ENCODE data around the gene SUMF2. TPM values are rescaled to one million over a fixed set of nuclear protein-coding genes. Genes with fewer than 3 reads are reported as not detected.

Gene SUMF2
- total and polyA plus RNA-seq, 2 of the 13 experiments (the other 11 are each of a cell fraction or from before 2014, with no cell fraction given), result 48.9 to 54.4 TPM

DNA sequence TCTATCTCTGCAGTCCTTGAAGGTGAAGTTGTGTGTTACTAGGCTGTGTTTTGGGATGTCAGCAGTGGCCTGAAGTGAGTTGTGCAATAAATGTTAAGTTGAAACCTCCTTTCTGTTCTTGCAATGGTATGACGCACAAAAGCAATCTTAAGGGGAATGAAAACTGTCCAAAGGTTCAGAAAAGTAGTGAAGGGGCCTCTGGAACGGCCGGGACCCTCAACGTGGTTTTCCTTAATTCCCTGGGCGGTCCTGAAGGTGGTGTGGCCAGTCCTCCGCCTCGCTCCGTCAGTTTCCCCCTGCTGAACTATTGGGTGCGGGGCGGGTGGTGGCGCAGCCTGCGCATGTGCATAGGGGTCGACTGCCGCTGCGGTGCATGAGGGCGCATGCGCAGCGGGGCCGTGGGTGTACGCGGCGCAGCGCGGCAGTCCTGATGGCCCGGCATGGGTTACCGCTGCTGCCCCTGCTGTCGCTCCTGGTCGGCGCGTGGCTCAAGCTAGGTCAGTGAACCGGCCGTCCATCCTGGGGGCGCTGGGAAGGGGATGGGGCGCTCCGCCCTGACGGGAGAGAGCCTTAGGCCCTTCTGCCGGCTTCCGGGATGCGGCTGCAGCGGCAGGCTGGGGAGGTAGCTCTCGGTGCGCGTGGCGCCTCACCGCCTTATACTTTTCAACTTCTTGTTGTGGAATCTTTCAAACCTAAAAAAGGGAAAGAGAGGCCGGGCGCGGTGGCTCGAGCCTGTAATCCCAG is at the start of gene SUMF2 (continued):
- TF ChIP-seq, protein P1, sequence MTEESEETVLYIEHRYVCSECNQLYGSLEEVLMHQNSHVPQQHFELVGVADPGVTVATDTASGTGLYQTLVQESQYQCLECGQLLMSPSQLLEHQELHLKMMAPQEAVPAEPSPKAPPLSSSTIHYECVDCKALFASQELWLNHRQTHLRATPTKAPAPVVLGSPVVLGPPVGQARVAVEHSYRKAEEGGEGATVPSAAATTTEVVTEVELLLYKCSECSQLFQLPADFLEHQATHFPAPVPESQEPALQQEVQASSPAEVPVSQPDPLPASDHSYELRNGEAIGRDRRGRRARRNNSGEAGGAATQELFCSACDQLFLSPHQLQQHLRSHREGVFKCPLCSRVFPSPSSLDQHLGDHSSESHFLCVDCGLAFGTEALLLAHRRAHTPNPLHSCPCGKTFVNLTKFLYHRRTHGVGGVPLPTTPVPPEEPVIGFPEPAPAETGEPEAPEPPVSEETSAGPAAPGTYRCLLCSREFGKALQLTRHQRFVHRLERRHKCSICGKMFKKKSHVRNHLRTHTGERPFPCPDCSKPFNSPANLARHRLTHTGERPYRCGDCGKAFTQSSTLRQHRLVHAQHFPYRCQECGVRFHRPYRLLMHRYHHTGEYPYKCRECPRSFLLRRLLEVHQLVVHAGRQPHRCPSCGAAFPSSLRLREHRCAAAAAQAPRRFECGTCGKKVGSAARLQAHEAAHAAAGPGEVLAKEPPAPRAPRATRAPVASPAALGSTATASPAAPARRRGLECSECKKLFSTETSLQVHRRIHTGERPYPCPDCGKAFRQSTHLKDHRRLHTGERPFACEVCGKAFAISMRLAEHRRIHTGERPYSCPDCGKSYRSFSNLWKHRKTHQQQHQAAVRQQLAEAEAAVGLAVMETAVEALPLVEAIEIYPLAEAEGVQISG (CRISPR knock-in tag; IDR thresholded peaks at IDR 0.05), result peak; percentile 87
- no peak for TF ChIP-seq ZNF230 (CRISPR knock-in tag; IDR thresholded peaks at IDR 0.05)
- peak; percentile 69 for TF ChIP-seq RAD21 (CRISPR knock-in tag; IDR thresholded peaks at IDR 0.05)
- peak; percentile 72; the same call in 1 of the 2 replicates for TF ChIP-seq ZSCAN25 (CRISPR knock-in tag; IDR thresholded peaks at IDR 0.05)
- 0 out of 2 replicates have a peak, but pooled peaks have one; percentile 44 for TF ChIP-seq ZNF292 (CRISPR knock-in tag; IDR thresholded peaks at IDR 0.05; ENCODE audit: borderline replicate concordance, low read depth)
- TF ChIP-seq, protein P2, sequence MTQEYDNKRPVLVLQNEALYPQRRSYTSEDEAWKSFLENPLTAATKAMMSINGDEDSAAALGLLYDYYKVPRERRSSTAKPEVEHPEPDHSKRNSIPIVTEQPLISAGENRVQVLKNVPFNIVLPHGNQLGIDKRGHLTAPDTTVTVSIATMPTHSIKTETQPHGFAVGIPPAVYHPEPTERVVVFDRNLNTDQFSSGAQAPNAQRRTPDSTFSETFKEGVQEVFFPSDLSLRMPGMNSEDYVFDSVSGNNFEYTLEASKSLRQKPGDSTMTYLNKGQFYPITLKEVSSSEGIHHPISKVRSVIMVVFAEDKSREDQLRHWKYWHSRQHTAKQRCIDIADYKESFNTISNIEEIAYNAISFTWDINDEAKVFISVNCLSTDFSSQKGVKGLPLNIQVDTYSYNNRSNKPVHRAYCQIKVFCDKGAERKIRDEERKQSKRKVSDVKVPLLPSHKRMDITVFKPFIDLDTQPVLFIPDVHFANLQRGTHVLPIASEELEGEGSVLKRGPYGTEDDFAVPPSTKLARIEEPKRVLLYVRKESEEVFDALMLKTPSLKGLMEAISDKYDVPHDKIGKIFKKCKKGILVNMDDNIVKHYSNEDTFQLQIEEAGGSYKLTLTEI (CRISPR knock-in tag; conservative IDR thresholded peaks at IDR 0.05), result no peak
- TF ChIP-seq FIP1L1 (IDR thresholded peaks at IDR 0.05; ENCODE audit: borderline replicate concordance, insufficient read depth, low read depth, low read length), result peak; percentile 92; the same call in 1 of the 2 replicates
- no peak; the same call in 1 of the 2 replicates for TF ChIP-seq ZNF549 (CRISPR knock-in tag; IDR thresholded peaks at IDR 0.05)
- TF ChIP-seq NCOA5 (CRISPR knock-in tag; IDR thresholded peaks at IDR 0.05), result no peak
- no peak for TF ChIP-seq RFX5 (IDR thresholded peaks at IDR 0.05; ENCODE audit: low read depth, low read length)
- TF ChIP-seq ZNF703 (CRISPR knock-in tag; IDR thresholded peaks at IDR 0.05; ENCODE audit: borderline replicate concordance), result no peak
- TF ChIP-seq ZNF75D (CRISPR knock-in tag; IDR thresholded peaks at IDR 0.05; ENCODE audit: borderline replicate concordance), result no peak
- TF ChIP-seq PHF8 (CRISPR knock-in tag; IDR thresholded peaks at IDR 0.05), result peak; percentile 89
- no peak for TF ChIP-seq SOX13 (IDR thresholded peaks at IDR 0.05)
- TF ChIP-seq SOX13 (CRISPR knock-in tag; conservative IDR thresholded peaks at IDR 0.05 in 1 of 2, IDR thresholded peaks at IDR 0.05 in 1 of 2), result 0 out of 4 replicates have a peak, but pooled peaks of 1 of the 2 experiments have one; percentile 0
- TF ChIP-seq ZNF335 (CRISPR knock-in tag; IDR thresholded peaks at IDR 0.05), result 0 out of 2 replicates have a peak, but pooled peaks have one; percentile 18
- no peak for TF ChIP-seq PAX8 (CRISPR knock-in tag; IDR thresholded peaks at IDR 0.05; ENCODE audit: borderline replicate concordance)
- TF ChIP-seq, protein P3, sequence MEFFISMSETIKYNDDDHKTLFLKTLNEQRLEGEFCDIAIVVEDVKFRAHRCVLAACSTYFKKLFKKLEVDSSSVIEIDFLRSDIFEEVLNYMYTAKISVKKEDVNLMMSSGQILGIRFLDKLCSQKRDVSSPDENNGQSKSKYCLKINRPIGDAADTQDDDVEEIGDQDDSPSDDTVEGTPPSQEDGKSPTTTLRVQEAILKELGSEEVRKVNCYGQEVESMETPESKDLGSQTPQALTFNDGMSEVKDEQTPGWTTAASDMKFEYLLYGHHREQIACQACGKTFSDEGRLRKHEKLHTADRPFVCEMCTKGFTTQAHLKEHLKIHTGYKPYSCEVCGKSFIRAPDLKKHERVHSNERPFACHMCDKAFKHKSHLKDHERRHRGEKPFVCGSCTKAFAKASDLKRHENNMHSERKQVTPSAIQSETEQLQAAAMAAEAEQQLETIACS (CRISPR knock-in tag; IDR thresholded peaks at IDR 0.05), result peak; percentile 25; the same call in 1 of the 2 replicates

All from HepG2 (cell line).